Measurements from ENCODE around the gene ADAM12. TPM values are rescaled to one million over a fixed set of nuclear protein-coding genes. Genes with fewer than 3 reads are reported as not detected.

The ADAM12 gene, protein sequence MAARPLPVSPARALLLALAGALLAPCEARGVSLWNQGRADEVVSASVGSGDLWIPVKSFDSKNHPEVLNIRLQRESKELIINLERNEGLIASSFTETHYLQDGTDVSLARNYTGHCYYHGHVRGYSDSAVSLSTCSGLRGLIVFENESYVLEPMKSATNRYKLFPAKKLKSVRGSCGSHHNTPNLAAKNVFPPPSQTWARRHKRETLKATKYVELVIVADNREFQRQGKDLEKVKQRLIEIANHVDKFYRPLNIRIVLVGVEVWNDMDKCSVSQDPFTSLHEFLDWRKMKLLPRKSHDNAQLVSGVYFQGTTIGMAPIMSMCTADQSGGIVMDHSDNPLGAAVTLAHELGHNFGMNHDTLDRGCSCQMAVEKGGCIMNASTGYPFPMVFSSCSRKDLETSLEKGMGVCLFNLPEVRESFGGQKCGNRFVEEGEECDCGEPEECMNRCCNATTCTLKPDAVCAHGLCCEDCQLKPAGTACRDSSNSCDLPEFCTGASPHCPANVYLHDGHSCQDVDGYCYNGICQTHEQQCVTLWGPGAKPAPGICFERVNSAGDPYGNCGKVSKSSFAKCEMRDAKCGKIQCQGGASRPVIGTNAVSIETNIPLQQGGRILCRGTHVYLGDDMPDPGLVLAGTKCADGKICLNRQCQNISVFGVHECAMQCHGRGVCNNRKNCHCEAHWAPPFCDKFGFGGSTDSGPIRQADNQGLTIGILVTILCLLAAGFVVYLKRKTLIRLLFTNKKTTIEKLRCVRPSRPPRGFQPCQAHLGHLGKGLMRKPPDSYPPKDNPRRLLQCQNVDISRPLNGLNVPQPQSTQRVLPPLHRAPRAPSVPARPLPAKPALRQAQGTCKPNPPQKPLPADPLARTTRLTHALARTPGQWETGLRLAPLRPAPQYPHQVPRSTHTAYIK
- 1 to 10 TPM in 1 of 2 donors, under 1 TPM in 1; 0.63 to 1.0 TPM for total RNA-seq

DNA sequence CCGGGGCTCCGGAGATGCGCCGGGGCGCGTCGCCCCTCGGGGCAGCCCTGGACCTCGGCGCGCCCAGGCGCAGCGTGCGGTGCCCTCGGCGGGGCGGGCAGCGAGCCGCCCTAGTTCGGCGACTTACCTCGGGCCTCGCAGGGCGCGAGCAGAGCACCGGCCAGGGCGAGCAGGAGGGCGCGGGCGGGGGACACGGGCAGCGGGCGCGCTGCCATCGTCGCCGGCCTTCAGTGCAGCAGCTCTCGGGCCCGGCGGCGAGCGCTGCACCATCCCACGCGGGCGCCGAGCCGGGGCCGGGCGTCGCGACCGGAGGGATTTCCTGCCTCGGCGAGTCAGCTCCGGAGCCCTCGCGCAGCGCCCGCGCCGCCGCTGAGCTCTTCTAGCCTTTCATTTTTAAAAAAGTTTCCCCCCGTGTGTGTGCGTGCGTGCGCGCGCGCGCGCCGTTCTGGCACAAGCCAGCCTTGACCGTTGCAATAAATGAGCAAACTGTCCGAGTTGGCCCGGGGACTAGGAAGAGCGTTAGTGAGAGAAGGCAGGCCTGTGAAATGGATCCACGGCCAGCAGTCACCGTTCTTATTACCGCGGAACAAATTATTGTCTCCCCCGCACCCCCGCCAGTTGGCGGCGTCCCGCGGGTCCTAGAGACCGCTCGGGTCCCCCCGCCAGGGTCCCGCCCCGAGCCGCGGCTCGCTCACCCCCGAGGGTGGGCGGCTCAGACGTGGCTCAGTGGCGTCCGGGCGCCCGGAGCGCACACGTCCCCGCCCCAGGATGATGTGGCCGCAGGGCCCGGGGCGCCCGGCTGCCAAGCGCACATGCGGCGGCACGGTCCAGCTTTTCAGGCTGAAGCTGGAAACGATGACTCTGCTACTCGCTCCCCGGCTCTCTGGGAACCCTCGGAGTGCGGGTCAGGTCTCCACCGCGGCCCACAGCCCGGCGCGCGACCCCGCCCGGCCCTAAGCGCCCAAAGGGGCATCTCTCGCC, at the start of gene ADAM12:
TSS of gene ADAM12 (minus strand) at position 547 of the 981 bp plus-strand sequence. CDS start at position 215, 332 bp downstream.
- no peak within 1 kb of the TSS for H3K27ac Mint-ChIP-seq
- H3K27me3 Mint-ChIP-seq (ENCODE audit: low read depth), result peaks cover 40% of the 10 kb centered on the region
- no peaks in the 10 kb centered on the region for H3K9me3 Mint-ChIP-seq
- DNase-seq, result peak; percentile 5 to 30
- ATAC-seq (replicated peaks in 1 of 2), result peak; percentile 32 to 59
- peaks cover 8% of the 10 kb centered on the region for H3K4me1 Mint-ChIP-seq (ENCODE audit: low read depth)
- peaks cover 4 to 5% of the 10 kb centered on the region in 2 donors for H3K36me3 Mint-ChIP-seq (ENCODE audit: insufficient read depth in 2 of 2)
- H3K4me3 Mint-ChIP-seq, result peak within 1 kb of the TSS; percentile 71 to 81

- Mint-ChIP-seq H3K4me3 (no peak overlapping the region), H3K4me1 (ENCODE audit: low read depth) (no peaks in the 10 kb centered on the region), H3K36me3 (ENCODE audit: insufficient read depth in 2 of 2) (no peaks in the 10 kb centered on the region), H3K27ac (no peak overlapping the region), H3K27me3 (ENCODE audit: low read depth) (no peaks in the 10 kb centered on the region), H3K9me3 (peaks cover 0 to 2% of the 10 kb centered on the region in 2 donors)
- ATAC-seq (replicated peaks in 1 of 2) (no peak), DNase-seq (no peak)
Observed at GRCh38 chr10:126437635-126438406, 49.5 kb upstream of the ADAM12 start.

GRCh38 chr10:126434235-126434634, 46.0 kb upstream of the ADAM12 start:
- Mint-ChIP-seq H3K27ac (no peak overlapping the region), H3K4me1 (ENCODE audit: low read depth) (no peaks in the 10 kb centered on the region), H3K4me3 (no peak overlapping the region), H3K9me3 (peaks cover 0 to 2% of the 10 kb centered on the region in 2 donors), H3K36me3 (ENCODE audit: insufficient read depth in 2 of 2) (no peaks in the 10 kb centered on the region), H3K27me3 (ENCODE audit: low read depth) (no peaks in the 10 kb centered on the region)
- DNase-seq, result no peak
- ATAC-seq (replicated peaks in 1 of 2), result no peak

- ATAC-seq (replicated peaks in 1 of 2) (peak in 1 of 2 donors; percentile 74), DNase-seq (no peak)
- Mint-ChIP-seq H3K36me3 (ENCODE audit: insufficient read depth in 2 of 2) (no peaks in the 10 kb centered on the region), H3K9me3 (peaks cover 0 to 2% of the 10 kb centered on the region in 2 donors), H3K27ac (no peak overlapping the region), H3K4me1 (ENCODE audit: low read depth) (no peaks in the 10 kb centered on the region), H3K4me3 (no peak overlapping the region), H3K27me3 (ENCODE audit: low read depth) (no peaks in the 10 kb centered on the region)
Observed at GRCh38 chr10:126433351-126433750, 45.1 kb upstream of the ADAM12 start.

GRCh38 chr10:126432507-126432906, 44.2 kb upstream of the ADAM12 start:
- Mint-ChIP-seq H3K36me3 (ENCODE audit: insufficient read depth in 2 of 2) (no peaks in the 10 kb centered on the region), H3K4me1 (ENCODE audit: low read depth) (no peaks in the 10 kb centered on the region), H3K27ac (no peak overlapping the region), H3K4me3 (no peak overlapping the region), H3K9me3 (peaks cover 0 to 2% of the 10 kb centered on the region in 2 donors), H3K27me3 (ENCODE audit: low read depth) (no peaks in the 10 kb centered on the region)
- ATAC-seq (replicated peaks in 1 of 2) (no peak), DNase-seq (no peak)

DNA sequence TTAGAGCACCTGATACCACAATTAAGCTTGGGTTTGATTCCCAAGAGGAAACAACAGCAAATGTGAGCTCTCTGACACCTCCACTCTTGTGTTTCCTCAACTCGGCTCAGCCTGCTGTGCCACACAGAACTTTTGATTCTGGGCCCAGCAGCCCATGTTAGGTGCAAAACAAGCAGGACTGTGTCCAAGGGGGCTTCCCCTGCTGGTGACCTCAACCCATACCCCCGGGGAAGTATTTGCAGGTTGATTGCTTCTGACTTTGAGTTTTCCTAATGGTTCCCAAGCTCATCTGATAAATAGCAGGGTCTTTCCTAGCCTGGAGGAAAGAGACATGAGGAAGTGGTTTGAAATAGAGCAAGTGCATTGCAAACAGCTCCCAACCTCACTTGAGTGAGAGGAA, 43.5 kb upstream of the ADAM12 start:
- DNase-seq (no peak), ATAC-seq (replicated peaks in 1 of 2) (no peak)
- Mint-ChIP-seq H3K9me3 (peaks cover 0 to 2% of the 10 kb centered on the region in 2 donors), H3K36me3 (ENCODE audit: insufficient read depth in 2 of 2) (no peaks in the 10 kb centered on the region), H3K27ac (no peak overlapping the region), H3K27me3 (ENCODE audit: low read depth) (peaks cover 5% of the 10 kb centered on the region), H3K4me3 (peak overlapping the region in 1 of 2 donors; percentile 21), H3K4me1 (ENCODE audit: low read depth) (no peaks in the 10 kb centered on the region)

GRCh38 chr10:126430512-126430911, 42.2 kb upstream of the ADAM12 start:
- H3K27ac Mint-ChIP-seq, result no peak overlapping the region
- H3K4me3 Mint-ChIP-seq, result no peak overlapping the region
- H3K4me1 Mint-ChIP-seq (ENCODE audit: low read depth), result no peaks in the 10 kb centered on the region

DNA sequence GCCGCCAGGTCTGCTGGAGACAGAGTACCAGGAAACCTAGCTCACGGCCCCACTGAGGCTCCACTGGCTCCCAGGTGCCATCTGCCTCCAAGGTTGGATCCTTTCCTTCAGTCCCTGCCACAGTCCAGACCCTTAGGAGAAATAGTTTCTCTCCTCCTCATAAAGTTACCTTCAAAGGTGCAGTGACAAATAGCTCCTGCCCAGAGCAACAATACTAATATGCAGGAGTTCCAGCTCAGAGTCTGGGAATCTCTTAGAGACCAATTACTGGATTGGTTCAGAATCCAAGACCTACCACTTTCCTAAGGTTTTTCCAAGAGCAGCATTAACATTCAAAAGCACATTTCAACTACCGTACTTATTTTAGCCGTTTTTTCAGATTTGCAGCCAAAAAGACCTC, 41.0 kb upstream of the ADAM12 start:
- Mint-ChIP-seq H3K36me3 (ENCODE audit: insufficient read depth in 2 of 2) (peaks cover under 1 to 1% of the 10 kb centered on the region in 2 donors), H3K4me3 (no peak overlapping the region), H3K9me3 (peaks cover under 1 to 4% of the 10 kb centered on the region in 2 donors), H3K27me3 (ENCODE audit: low read depth) (peaks cover 21% of the 10 kb centered on the region), H3K27ac (no peak overlapping the region), H3K4me1 (ENCODE audit: low read depth) (no peaks in the 10 kb centered on the region)
- DNase-seq, result no peak
- no peak for ATAC-seq (replicated peaks in 1 of 2)

More at GRCh38 chr10:126430512-126430911, 42.2 kb upstream of the ADAM12 start:
- peaks cover 17% of the 10 kb centered on the region for H3K27me3 Mint-ChIP-seq (ENCODE audit: low read depth)
- no peak for ATAC-seq (replicated peaks in 1 of 2)
- H3K9me3 Mint-ChIP-seq, result peaks cover 0 to 2% of the 10 kb centered on the region in 2 donors
- DNase-seq, result no peak
- no peaks in the 10 kb centered on the region for H3K36me3 Mint-ChIP-seq (ENCODE audit: insufficient read depth in 2 of 2)

- DNase-seq (no peak), ATAC-seq (replicated peaks in 1 of 2) (no peak)
- Mint-ChIP-seq H3K4me3 (peak overlapping the region in 1 of 2 donors; percentile 30), H3K4me1 (ENCODE audit: low read depth) (no peaks in the 10 kb centered on the region), H3K27me3 (ENCODE audit: low read depth) (peaks cover 21% of the 10 kb centered on the region), H3K36me3 (ENCODE audit: insufficient read depth in 2 of 2) (peaks cover 2 to 3% of the 10 kb centered on the region in 2 donors), H3K9me3 (peaks cover 4 to 12% of the 10 kb centered on the region in 2 donors), H3K27ac (no peak overlapping the region)
Observed at GRCh38 chr10:126425489-126426065, 37.3 kb upstream of the ADAM12 start.

- Mint-ChIP-seq H3K27me3 (ENCODE audit: low read depth) (peaks cover 21% of the 10 kb centered on the region), H3K36me3 (ENCODE audit: insufficient read depth in 2 of 2) (peaks cover 2 to 3% of the 10 kb centered on the region in 2 donors), H3K4me3 (peak overlapping the region in 1 of 2 donors; percentile 30), H3K9me3 (peaks cover 4 to 12% of the 10 kb centered on the region in 2 donors), H3K27ac (no peak overlapping the region), H3K4me1 (ENCODE audit: low read depth) (no peaks in the 10 kb centered on the region)
- DNase-seq, result no peak
- no peak for ATAC-seq (replicated peaks in 1 of 2)
Observed at GRCh38 chr10:126425032-126425431, 36.8 kb upstream of the ADAM12 start.

DNA sequence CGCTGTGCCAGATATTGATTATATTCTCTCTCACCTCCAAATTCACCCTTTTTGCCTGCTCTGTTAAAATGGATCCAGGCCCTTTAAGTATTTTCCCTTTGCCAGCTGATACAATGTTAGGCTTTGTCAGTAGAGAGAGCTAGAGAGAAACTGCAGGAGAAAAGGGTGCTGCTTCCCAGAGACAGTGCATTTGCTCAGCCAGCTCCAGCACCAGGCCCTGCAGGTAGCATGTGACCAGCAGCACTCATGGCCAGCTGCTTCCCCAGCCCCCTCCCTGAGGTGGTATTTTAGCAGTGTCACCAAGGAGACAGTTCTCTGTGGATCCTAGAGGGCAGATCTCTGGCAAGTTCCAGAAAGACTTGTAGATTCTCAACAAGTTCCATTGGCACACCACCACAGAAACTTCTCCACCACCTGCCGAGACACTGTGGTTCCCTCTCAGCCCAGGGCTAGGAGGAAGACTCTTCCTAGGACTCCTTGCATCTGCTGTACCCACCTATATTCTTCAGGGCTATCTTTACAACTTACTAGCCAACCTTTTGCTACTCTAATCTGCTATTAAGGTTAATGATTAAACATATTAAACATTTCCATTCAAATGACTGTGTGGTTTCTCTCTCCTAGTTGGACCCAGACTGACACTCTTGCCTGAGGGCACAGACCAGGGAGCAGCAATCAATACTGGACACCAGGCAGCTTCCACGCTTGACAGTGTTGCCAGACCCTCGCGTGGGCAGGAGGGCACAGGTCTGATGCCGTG, 35.6 kb upstream of the ADAM12 start:
- ATAC-seq (replicated peaks in 1 of 2) (no peak), DNase-seq (no peak)
- H3K4me3 Mint-ChIP-seq, result no peak overlapping the region
- H3K9me3 Mint-ChIP-seq, result peaks cover 7 to 12% of the 10 kb centered on the region in 2 donors
- H3K27ac Mint-ChIP-seq, result no peak overlapping the region
- H3K36me3 Mint-ChIP-seq (ENCODE audit: insufficient read depth in 2 of 2), result peaks cover 2 to 3% of the 10 kb centered on the region in 2 donors
- peaks cover 21% of the 10 kb centered on the region for H3K27me3 Mint-ChIP-seq (ENCODE audit: low read depth)
- H3K4me1 Mint-ChIP-seq (ENCODE audit: low read depth), result no peaks in the 10 kb centered on the region

Data from activated T-cell treated with anti-CD3 and anti-CD28 coated beads, Interleukin-2, amount 50 U/mL, for 72 hours (primary cell).